Tibial nerve (tissue), 4 donors: ENCODE results near the gene TAF1D. TPM values are rescaled to one million over a fixed set of nuclear protein-coding genes. Genes with fewer than 3 reads are reported as not detected.
A peak's percentile ranks its signal among the peaks of the same experiment; 100 is the strongest.
"Not testable (repeated sequence)": the region's sequence is repeated elsewhere in the genome, so short reads cannot be mapped to it uniquely, and the experiment has no call there.

Experiments used
- DNase-seq, 2 donors: peaks; one replicate each; pipeline ENCODE4 v3.0.0-alpha.2; 2019; ENCODE audit warnings: low spot score in 2 of 2
- H3K27ac ChIP-seq, 4 donors: fragments of 200-600 bp; sonication (generic) in 3 of 4; one replicate each; pipeline ENCODE4 v1.5.1; 2017 to 2019; ENCODE audit warnings: mild to moderate bottlenecking in 1 of 4
- H3K27me3 ChIP-seq, 2 donors: fragments of 200-600 bp; sonication (generic) in 1 of 2; one replicate each; pipeline versions ENCODE4 v1.5.1 to v1.6.0; 2017 to 2019
- H3K36me3 ChIP-seq, 3 donors: fragments of 200-600 bp; sonication (generic); one replicate each; pipeline ENCODE4 v1.5.1; 2018 to 2019
- H3K4me1 ChIP-seq, 4 donors: fragments of 200-600 bp; sonication (generic) in 3 of 4; one replicate each; pipeline ENCODE4 v1.5.1; 2017 to 2019
- H3K4me3 ChIP-seq, 4 donors: fragments of 200-600 bp; sonication (generic) in 3 of 4; one replicate each; pipeline ENCODE4 v1.5.1; 2017 to 2019; ENCODE audit warnings: mild to moderate bottlenecking in 1 of 4, moderate library complexity in 1 of 4
- H3K9me3 ChIP-seq, 4 donors: fragments of 200-600 bp; sonication (generic) in 3 of 4; one replicate each; pipeline ENCODE4 v1.5.1; 2017 to 2019
- CTCF ChIP-seq, 5 experiments: fragments of 200-600 bp in 3 of 5; fragments of 450-650 bp in 2 of 5; sonication (generic) in 3 of 5; IDR thresholded peaks; one replicate each; pipeline ENCODE4 v1.5.1; 2016 to 2019; ENCODE audit warnings: antibody characterized with exemption in 5 of 5, mild to moderate bottlenecking in 3 of 5, moderate library complexity in 2 of 5
- EP300 ChIP-seq, 2 donors: sonication (generic); formaldehyde crosslinking; IDR thresholded peaks; one replicate each; pipeline ENCODE4 v1.6.1; 2017; ENCODE audit warnings: antibody characterized with exemption in 2 of 2, mild to moderate bottlenecking in 1 of 2
- POLR2A ChIP-seq, 2 donors: fragments of 450-650 bp; IDR thresholded peaks; one replicate each; pipeline ENCODE4 v1.6.1; 2017; ENCODE audit warnings: antibody characterized with exemption in 2 of 2, mild to moderate bottlenecking in 2 of 2, moderate library complexity in 2 of 2
- WGBS, 2 donors: methylation state at CpG; one replicate each; pipeline ENCODE4 v1.1.5; 2018; 5-methylcytosine and 5-hydroxymethylcytosine counted together
- total RNA-seq, 4 donors: library from RNA; depleted of rRNA; stranded (reverse); fragments of >200 nt; gene quantifications; one replicate each; pipeline ENCODE4 v1.1.0, GENCODE V29; 2016

TAF1D gene
- total RNA-seq, 4 donors from 2014 or later = 106 to 166 (median 127) TPM

- H3K27ac ChIP-seq = peak overlapping the region in 3 of 4 donors; percentile 96 to 99 (median 97)
- 55 to 59% methylated on average over 7 of the region's 7 CpGs for WGBS, 2 donors
These were observed 42.1 kb upstream of the TAF1D start for GRCh38 chr11:93783362-93783761.

GRCh38 chr11:93775289-93775688 lies 34.0 kb upstream of the TAF1D start:
- Histone ChIP-seq H3K36me3 (peaks cover 0 to 7% (median 0%) of the 10 kb centered on the region in 3 donors), H3K9me3 (peaks cover 0 to 5% (median 0%) of the 10 kb centered on the region in 4 donors), H3K27me3 (no peaks in the 10 kb centered on the region), H3K27ac (no peak overlapping the region), H3K4me3 (no peak overlapping the region), H3K4me1 (no peaks in the 10 kb centered on the region)
- WGBS, 2 donors = 25 to 55% methylated on average over 2 of the region's 2 CpGs
- no peak for DNase-seq
- no peak for TF ChIP-seq POLR2A (IDR thresholded peaks at IDR 0.05)

More at GRCh38 chr11:93783362-93783761, 42.1 kb upstream of the TAF1D start:
- H3K4me1 ChIP-seq = peaks cover 0 to 37% (median 23%) of the 10 kb centered on the region in 4 donors
- H3K27me3 ChIP-seq = no peaks in the 10 kb centered on the region
- no peak for DNase-seq
- H3K4me3 ChIP-seq = peak overlapping the region; percentile 65 to 99 (median 92)
- no peaks in the 10 kb centered on the region for H3K9me3 ChIP-seq
- no peak for TF ChIP-seq POLR2A (IDR thresholded peaks at IDR 0.05)
- TF ChIP-seq CTCF (IDR thresholded peaks at IDR 0.05) = no peak
- no peak for TF ChIP-seq EP300 (IDR thresholded peaks at IDR 0.05)
- peaks cover 0 to 7% (median 0%) of the 10 kb centered on the region in 3 donors for H3K36me3 ChIP-seq

- not testable (repeated sequence) for H3K4me3 ChIP-seq, H3K36me3 ChIP-seq, H3K27ac ChIP-seq, H3K27me3 ChIP-seq, H3K4me1 ChIP-seq, DNase-seq, H3K9me3 ChIP-seq
- WGBS, 2 donors = 87 to 98% methylated on average over 3 of the region's 3 CpGs
These were observed 33.3 kb upstream of the TAF1D start for GRCh38 chr11:93774560-93774959.

DNA sequence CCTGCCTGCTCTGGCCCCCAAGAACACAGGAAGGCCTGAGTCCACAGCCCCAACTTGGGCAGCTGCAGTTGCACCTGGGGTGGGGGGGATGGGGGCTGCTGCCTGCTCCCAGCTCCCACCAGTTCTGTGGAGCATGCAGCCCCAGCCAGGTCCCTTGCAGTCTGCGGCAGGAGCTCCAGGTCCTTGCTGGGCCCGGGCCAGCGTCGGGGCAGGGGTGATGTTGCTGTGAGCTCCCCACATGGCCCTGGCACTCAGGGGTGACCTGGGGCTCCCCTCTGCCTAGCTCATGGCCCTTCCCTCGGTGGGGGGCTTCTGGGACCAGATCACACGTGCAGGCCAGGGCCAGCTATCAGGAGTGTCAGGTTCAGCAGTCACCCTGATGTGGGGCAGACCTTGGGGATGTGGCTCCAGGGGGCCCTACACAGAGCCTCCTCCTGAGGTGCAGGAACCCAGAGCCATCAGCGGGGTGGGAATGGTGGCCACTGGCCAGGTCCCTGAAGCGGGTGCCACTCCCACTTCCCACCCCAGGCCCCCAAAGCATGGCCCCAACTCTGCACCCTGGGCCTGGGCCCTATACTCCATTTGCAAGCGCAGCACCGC lies 32.4 kb upstream of the TAF1D start:
- H3K4me3 ChIP-seq = no peak overlapping the region
- 90 to 97% methylated on average over 5 to 7 of the region's 10 CpGs for WGBS, 2 donors
- H3K9me3 ChIP-seq = peaks cover 0 to 5% (median 0%) of the 10 kb centered on the region in 4 donors
- no peaks in the 10 kb centered on the region for H3K4me1 ChIP-seq
- DNase-seq = no peak
- TF ChIP-seq POLR2A (IDR thresholded peaks at IDR 0.05) = no peak
- TF ChIP-seq EP300 (IDR thresholded peaks at IDR 0.05) = no peak
- TF ChIP-seq CTCF (IDR thresholded peaks at IDR 0.05) = no peak
- no peaks in the 10 kb centered on the region for H3K27me3 ChIP-seq
- no peak overlapping the region for H3K27ac ChIP-seq
- peaks cover 0 to 7% (median 0%) of the 10 kb centered on the region in 3 donors for H3K36me3 ChIP-seq

DNA sequence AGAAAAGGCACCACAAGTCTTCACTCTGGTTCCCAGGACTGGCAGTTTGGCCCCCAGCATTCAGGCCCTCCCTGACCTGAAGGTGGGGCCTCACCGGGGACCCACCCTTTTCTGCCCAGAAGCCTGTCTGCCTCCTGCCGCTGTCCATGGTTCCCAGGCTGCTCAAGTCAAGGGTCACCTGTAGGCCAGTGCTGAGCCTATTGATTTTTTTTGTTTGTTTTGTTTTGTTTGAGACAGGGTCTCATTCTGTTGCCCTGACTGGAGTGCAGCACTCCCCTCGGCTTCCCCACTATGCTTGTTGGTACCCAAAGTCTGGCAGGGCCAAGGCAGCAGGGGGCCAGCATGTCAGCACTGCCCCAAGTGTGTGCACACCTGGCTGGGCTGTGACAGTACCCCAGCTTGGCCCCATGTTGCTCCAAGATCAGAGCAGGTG lies 31.8 kb upstream of the TAF1D start:
- no peaks in the 10 kb centered on the region for H3K4me1 ChIP-seq
- H3K27me3 ChIP-seq = no peaks in the 10 kb centered on the region
- DNase-seq = no peak
- no peak overlapping the region for H3K4me3 ChIP-seq
- 87 to 93% methylated on average over 3 of the region's 3 CpGs for WGBS, 2 donors
- H3K36me3 ChIP-seq = peaks cover 0 to 7% (median 0%) of the 10 kb centered on the region in 3 donors
- no peak overlapping the region for H3K27ac ChIP-seq
- peaks cover 0 to 5% (median 0%) of the 10 kb centered on the region in 4 donors for H3K9me3 ChIP-seq
- TF ChIP-seq EP300 (IDR thresholded peaks at IDR 0.05) (no peak), CTCF (IDR thresholded peaks at IDR 0.05) (no peak), POLR2A (IDR thresholded peaks at IDR 0.05) (no peak)

GRCh38 chr11:93772123-93772522 lies 30.8 kb upstream of the TAF1D start:
- Histone ChIP-seq H3K36me3 (peaks cover 0 to 7% (median 0%) of the 10 kb centered on the region in 3 donors), H3K4me3 (no peak overlapping the region), H3K9me3 (peaks cover 0 to 5% (median 0%) of the 10 kb centered on the region in 4 donors), H3K4me1 (no peaks in the 10 kb centered on the region), H3K27me3 (no peaks in the 10 kb centered on the region), H3K27ac (no peak overlapping the region)
- 96% methylated on average over 4 of the region's 4 CpGs for WGBS, 2 donors
- TF ChIP-seq CTCF (IDR thresholded peaks at IDR 0.05) (no peak), POLR2A (IDR thresholded peaks at IDR 0.05) (no peak), EP300 (IDR thresholded peaks at IDR 0.05) (no peak)
- DNase-seq = no peak
